ENCODE measurements around the gene CELF2.

DNA sequence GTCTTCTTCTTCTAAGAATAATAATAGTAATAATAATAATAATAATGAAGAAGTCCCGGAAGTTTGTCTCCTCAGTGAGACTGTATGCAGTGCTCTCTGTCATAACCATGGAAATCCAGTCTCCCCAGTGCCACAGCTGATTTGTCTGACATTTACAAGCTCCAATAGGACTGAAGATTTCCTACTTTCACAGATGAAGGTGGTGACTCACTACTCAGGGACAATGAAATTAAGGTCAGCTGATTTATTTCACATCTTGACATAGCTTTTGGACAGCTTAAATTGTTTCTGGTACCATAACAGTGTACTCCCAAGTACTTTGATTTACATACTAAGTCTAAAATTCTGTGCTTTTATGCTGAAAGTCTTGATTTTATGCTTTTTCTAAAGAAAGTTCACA is 6.9 kb downstream of the CELF2 start:
- TF ChIP-seq POLR2A (IDR thresholded peaks at IDR 0.05) = no peak
- TF ChIP-seq POLR2AphosphoS5 (IDR thresholded peaks at IDR 0.05) = no peak
- TF ChIP-seq, protein P1, sequence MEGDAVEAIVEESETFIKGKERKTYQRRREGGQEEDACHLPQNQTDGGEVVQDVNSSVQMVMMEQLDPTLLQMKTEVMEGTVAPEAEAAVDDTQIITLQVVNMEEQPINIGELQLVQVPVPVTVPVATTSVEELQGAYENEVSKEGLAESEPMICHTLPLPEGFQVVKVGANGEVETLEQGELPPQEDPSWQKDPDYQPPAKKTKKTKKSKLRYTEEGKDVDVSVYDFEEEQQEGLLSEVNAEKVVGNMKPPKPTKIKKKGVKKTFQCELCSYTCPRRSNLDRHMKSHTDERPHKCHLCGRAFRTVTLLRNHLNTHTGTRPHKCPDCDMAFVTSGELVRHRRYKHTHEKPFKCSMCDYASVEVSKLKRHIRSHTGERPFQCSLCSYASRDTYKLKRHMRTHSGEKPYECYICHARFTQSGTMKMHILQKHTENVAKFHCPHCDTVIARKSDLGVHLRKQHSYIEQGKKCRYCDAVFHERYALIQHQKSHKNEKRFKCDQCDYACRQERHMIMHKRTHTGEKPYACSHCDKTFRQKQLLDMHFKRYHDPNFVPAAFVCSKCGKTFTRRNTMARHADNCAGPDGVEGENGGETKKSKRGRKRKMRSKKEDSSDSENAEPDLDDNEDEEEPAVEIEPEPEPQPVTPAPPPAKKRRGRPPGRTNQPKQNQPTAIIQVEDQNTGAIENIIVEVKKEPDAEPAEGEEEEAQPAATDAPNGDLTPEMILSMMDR (IDR thresholded peaks at IDR 0.05) = no peak
